Lower leg skin (tissue), 4 donors: ENCODE results near the gene TMEM151A. TPM values are rescaled to one million over a fixed set of nuclear protein-coding genes. Genes with fewer than 3 reads are reported as not detected.

Experiments
- DNase-seq, 2 donors: peaks; one replicate each; pipeline ENCODE4 v3.0.0-alpha.2; 2019; ENCODE audit warnings: low spot score in 2 of 2
- H3K4me3 ChIP-seq: fragments of 200-600 bp; sonication (generic); 2 replicates; pipeline ENCODE4 v1.5.1; 2017; ENCODE audit warnings: mild to moderate bottlenecking, low read depth; ENCODE audit not compliant: poor library complexity, severe bottlenecking
- POLR2A ChIP-seq, 2 donors: fragments of 450-650 bp; IDR thresholded peaks; one replicate each; pipeline ENCODE4 v1.6.1; 2016 to 2017; ENCODE audit warnings: antibody characterized with exemption in 2 of 2, mild to moderate bottlenecking in 1 of 2, moderate library complexity in 1 of 2
- WGBS, 2 donors: methylation state at CpG; one replicate each; pipeline ENCODE4 v1.1.5; 2018; 5-methylcytosine and 5-hydroxymethylcytosine counted together
- intact Hi-C: fragments of 100-400 bp; cut with DNase I; formaldehyde crosslinking; loops from one replicate; pipeline ENCODE4 v1.15.0; 2023; ENCODE audit warnings: low total_unique reads
- total RNA-seq, 4 donors: library from RNA; depleted of rRNA; stranded (reverse); fragments of >200 nt; gene quantifications; one replicate each; pipeline ENCODE4 v1.1.0, GENCODE V29; 2016
- TF ChIP-seq, protein P1 (sequence below), 3 donors: fragments of 450-650 bp; IDR thresholded peaks; one replicate each; pipeline ENCODE4 v1.5.1; 2016; ENCODE audit warnings: antibody characterized with exemption in 3 of 3, mild to moderate bottlenecking in 3 of 3, moderate library complexity in 2 of 3

The TMEM151A gene
- total RNA-seq, 4 donors from 2014 or later, result not detected

DNA sequence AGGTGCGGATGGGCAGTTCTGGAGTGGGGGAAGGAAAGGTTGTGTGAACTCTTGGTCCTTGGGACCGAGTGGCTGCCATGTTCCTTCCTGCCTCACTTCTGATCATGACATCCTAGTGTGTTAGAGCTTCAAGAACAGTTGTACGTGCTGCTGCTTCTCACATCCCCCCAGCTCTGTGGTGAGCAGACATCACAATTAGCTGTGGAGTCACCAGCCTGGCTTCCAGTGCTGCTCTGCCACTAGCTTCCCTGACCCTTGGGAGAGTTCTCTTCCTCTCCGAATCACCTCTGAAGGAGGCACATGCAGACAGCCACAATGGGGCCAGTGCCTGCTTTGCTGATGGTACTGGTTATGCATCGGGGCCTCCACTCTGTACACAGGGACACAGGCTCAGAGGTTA is 29.5 kb upstream of the TMEM151A start:
- H3K4me3 ChIP-seq, result no peak overlapping the region
- 94% methylated on average over 5 of the region's 5 CpGs for WGBS, 2 donors
- no peak for TF ChIP-seq POLR2A (IDR thresholded peaks at IDR 0.05)
- TF ChIP-seq, protein P1, sequence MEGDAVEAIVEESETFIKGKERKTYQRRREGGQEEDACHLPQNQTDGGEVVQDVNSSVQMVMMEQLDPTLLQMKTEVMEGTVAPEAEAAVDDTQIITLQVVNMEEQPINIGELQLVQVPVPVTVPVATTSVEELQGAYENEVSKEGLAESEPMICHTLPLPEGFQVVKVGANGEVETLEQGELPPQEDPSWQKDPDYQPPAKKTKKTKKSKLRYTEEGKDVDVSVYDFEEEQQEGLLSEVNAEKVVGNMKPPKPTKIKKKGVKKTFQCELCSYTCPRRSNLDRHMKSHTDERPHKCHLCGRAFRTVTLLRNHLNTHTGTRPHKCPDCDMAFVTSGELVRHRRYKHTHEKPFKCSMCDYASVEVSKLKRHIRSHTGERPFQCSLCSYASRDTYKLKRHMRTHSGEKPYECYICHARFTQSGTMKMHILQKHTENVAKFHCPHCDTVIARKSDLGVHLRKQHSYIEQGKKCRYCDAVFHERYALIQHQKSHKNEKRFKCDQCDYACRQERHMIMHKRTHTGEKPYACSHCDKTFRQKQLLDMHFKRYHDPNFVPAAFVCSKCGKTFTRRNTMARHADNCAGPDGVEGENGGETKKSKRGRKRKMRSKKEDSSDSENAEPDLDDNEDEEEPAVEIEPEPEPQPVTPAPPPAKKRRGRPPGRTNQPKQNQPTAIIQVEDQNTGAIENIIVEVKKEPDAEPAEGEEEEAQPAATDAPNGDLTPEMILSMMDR (IDR thresholded peaks at IDR 0.05), result no peak
- no peak for DNase-seq
- intact Hi-C loops, result no loop called here

DNA sequence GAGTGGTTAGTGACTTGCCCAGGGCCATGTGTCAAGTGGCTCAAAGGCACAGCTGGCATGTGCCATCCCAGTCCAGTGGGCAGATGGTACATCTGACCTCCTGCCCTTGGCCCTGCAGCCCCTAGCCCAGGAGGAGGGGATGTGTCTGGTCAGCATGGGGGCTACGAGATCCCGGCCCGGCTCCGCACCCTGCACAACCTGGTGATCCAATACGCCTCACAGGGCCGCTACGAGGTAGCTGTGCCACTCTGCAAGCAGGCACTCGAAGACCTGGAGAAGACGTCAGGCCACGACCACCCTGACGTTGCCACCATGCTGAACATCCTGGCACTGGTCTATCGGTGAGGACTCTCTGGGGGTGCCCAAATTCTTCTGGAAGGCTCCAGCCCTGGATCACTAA is 29.0 kb upstream of the TMEM151A start:
- DNase-seq, result no peak
- TF ChIP-seq POLR2A (IDR thresholded peaks at IDR 0.05), result no peak
- TF ChIP-seq, protein P1 (IDR thresholded peaks at IDR 0.05), result no peak
- WGBS, 2 donors, result 91 to 92% methylated on average over 11 to 12 of the region's 12 CpGs
- no peak overlapping the region for H3K4me3 ChIP-seq
- intact Hi-C loops, result no loop called here

DNA sequence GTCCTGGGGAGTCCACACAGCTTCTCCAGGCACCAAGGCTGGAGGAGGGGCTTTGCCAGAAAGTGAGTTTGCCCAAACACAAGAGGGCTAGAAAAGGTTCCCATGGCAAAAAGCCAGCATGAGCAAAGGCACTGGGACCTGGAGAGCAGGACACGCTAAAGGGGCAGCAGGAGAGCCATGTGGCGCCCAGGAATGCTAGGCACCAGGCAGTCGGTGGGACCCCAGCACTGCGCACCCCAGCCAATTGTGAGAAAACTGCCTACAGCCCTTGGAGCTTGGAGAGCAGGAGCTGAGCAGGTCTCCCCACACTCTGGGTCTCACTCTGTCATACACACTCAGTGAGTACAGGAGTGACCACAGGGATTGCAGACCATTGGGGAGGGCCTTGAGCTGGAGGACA is 28.5 kb upstream of the TMEM151A start:
- WGBS, 2 donors, result 94% methylated on average over 4 of the region's 4 CpGs
- DNase-seq, result no peak
- intact Hi-C loops, result no loop called here
- TF ChIP-seq, protein P1 (IDR thresholded peaks at IDR 0.05), result no peak
- TF ChIP-seq POLR2A (IDR thresholded peaks at IDR 0.05), result no peak
- H3K4me3 ChIP-seq, result no peak overlapping the region

DNA sequence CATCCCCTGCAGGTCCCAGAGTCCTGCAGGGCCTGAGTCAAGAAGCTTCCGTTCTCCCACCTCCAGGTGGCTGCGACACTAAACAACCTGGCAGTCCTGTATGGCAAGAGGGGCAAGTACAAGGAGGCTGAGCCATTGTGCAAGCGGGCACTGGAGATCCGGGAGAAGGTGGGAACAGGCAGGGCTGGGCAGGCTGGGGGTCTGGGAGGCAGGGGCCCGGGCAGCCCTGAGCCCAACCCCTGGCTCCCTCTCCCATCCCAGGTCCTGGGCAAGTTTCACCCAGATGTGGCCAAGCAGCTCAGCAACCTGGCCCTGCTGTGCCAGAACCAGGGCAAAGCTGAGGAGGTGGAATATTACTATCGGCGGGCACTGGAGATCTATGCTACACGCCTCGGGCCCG is 27.9 kb upstream of the TMEM151A start:
- WGBS, 2 donors, result 92 to 93% methylated on average over 10 of the region's 10 CpGs
- no peak for TF ChIP-seq POLR2A (IDR thresholded peaks at IDR 0.05)
- no peak for DNase-seq
- intact Hi-C loops, result no loop called here
- no peak overlapping the region for H3K4me3 ChIP-seq

DNA sequence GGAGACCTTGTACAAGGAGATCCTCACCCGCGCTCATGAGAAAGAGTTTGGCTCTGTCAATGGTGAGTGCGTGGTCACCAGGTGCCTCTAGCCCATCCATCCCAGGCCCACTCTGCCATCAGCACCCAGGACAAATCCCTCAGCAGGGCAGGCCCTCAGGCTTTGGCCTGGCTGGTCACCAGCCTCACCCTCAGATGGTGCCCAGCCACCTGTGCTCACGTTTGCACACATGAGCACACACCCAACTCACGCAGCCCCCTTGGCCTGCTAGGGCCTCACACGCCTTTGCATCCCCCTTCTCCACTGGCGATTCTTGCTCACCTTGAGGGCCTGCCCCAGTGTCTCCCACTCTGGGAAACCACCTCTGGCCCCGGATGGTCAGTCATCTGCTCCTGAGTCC is 27.3 kb upstream of the TMEM151A start:
- intact Hi-C loops, result no loop called here
- 85 to 89% methylated on average over 8 of the region's 8 CpGs for WGBS, 2 donors
- DNase-seq, result no peak
- no peak overlapping the region for H3K4me3 ChIP-seq
- no peak for TF ChIP-seq POLR2A (IDR thresholded peaks at IDR 0.05)
- TF ChIP-seq, protein P1 (IDR thresholded peaks at IDR 0.05), result no peak

DNA sequence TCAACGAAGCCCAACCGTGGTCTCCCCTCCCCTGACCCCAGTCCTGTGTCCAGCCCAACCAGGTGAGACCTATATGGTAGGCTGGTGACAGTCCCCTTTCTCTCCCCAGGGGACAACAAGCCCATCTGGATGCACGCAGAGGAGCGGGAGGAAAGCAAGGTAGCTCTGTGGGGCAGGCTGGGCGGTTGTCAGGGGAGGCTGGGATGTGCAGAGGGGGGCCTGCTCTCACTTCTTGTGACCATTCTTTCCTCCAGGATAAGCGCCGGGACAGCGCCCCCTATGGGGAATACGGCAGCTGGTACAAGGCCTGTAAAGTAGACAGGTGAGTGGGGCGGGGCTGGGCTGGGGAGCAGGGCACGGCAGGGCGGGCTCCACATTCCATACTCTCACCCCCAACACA is 26.8 kb upstream of the TMEM151A start:
- intact Hi-C loops, result no loop called here
- no peak for DNase-seq

More for the DNA sequence above, 26.8 kb upstream of the TMEM151A start:
- WGBS, 2 donors, result 73 to 75% methylated on average over 12 of the region's 12 CpGs
- H3K4me3 ChIP-seq, result no peak overlapping the region
- TF ChIP-seq POLR2A (IDR thresholded peaks at IDR 0.05), result no peak
- TF ChIP-seq, protein P1 (IDR thresholded peaks at IDR 0.05), result no peak
